ENCODE results near the gene NPBWR2.
"Not testable (repeated sequence)": the region's sequence is repeated elsewhere in the genome, so short reads cannot be mapped to it uniquely, and the experiment has no call there.

The NPBWR2 gene

GRCh38 chr20:64136004-64136710 lies 28.8 kb upstream of the NPBWR2 start:
- Histone ChIP-seq H3K36me3 (ENCODE audit: insufficient read depth, low read length) (no peaks in the 10 kb centered on the region), H3K9ac (ENCODE audit: low read depth, low read length) (no peak overlapping the region), H3K9me3 (ENCODE audit: control insufficient read depth, insufficient read depth, low read length) (no peaks in the 10 kb centered on the region), H3K4me1 (ENCODE audit: insufficient read depth, low read length) (no peaks in the 10 kb centered on the region)

- H3K9me3 ChIP-seq (ENCODE audit: control insufficient read depth, insufficient read depth, low read length); H3K9ac ChIP-seq (ENCODE audit: low read depth, low read length); H3K36me3 ChIP-seq (ENCODE audit: insufficient read depth, low read length); H3K4me1 ChIP-seq (ENCODE audit: insufficient read depth, low read length): not testable (repeated sequence)
Observed at GRCh38 chr20:64134744-64135143, 27.4 kb upstream of the NPBWR2 start.

- Histone ChIP-seq H3K36me3 (ENCODE audit: insufficient read depth, low read length) (no peaks in the 10 kb centered on the region), H3K9ac (ENCODE audit: low read depth, low read length) (no peak overlapping the region), H3K9me3 (ENCODE audit: control insufficient read depth, insufficient read depth, low read length) (no peaks in the 10 kb centered on the region), H3K4me1 (ENCODE audit: insufficient read depth, low read length) (no peaks in the 10 kb centered on the region)
Observed at GRCh38 chr20:64133951-64134407, 26.6 kb upstream of the NPBWR2 start.

- H3K9me3 ChIP-seq (ENCODE audit: control insufficient read depth, insufficient read depth, low read length) = no peaks in the 10 kb centered on the region
- H3K9ac ChIP-seq (ENCODE audit: low read depth, low read length) = no peak overlapping the region
- H3K4me1 ChIP-seq (ENCODE audit: insufficient read depth, low read length) = no peaks in the 10 kb centered on the region
- no peaks in the 10 kb centered on the region for H3K36me3 ChIP-seq (ENCODE audit: insufficient read depth, low read length)
Observed at GRCh38 chr20:64131406-64131805, 24.0 kb upstream of the NPBWR2 start.

GRCh38 chr20:64130876-64131275 lies 23.5 kb upstream of the NPBWR2 start:
- Histone ChIP-seq H3K4me1 (ENCODE audit: insufficient read depth, low read length) (no peaks in the 10 kb centered on the region), H3K9me3 (ENCODE audit: control insufficient read depth, insufficient read depth, low read length) (no peaks in the 10 kb centered on the region), H3K36me3 (ENCODE audit: insufficient read depth, low read length) (no peaks in the 10 kb centered on the region), H3K9ac (ENCODE audit: low read depth, low read length) (no peak overlapping the region)

GRCh38 chr20:64130271-64130670 lies 22.9 kb upstream of the NPBWR2 start:
- Histone ChIP-seq H3K4me1 (ENCODE audit: insufficient read depth, low read length) (no peaks in the 10 kb centered on the region), H3K9me3 (ENCODE audit: control insufficient read depth, insufficient read depth, low read length) (no peaks in the 10 kb centered on the region), H3K9ac (ENCODE audit: low read depth, low read length) (no peak overlapping the region), H3K36me3 (ENCODE audit: insufficient read depth, low read length) (no peaks in the 10 kb centered on the region)

- no peaks in the 10 kb centered on the region for H3K4me1 ChIP-seq (ENCODE audit: insufficient read depth, low read length)
- H3K9ac ChIP-seq (ENCODE audit: low read depth, low read length) = no peak overlapping the region
- no peaks in the 10 kb centered on the region for H3K9me3 ChIP-seq (ENCODE audit: control insufficient read depth, insufficient read depth, low read length)
- no peaks in the 10 kb centered on the region for H3K36me3 ChIP-seq (ENCODE audit: insufficient read depth, low read length)
Observed at GRCh38 chr20:64129146-64129782, 21.9 kb upstream of the NPBWR2 start.

GRCh38 chr20:64123517-64123916 lies 16.2 kb upstream of the NPBWR2 start:
- not testable (repeated sequence) for H3K36me3 ChIP-seq (ENCODE audit: insufficient read depth, low read length); H3K9me3 ChIP-seq (ENCODE audit: control insufficient read depth, insufficient read depth, low read length); H3K4me1 ChIP-seq (ENCODE audit: insufficient read depth, low read length); H3K9ac ChIP-seq (ENCODE audit: low read depth, low read length)

GRCh38 chr20:64122927-64123326 lies 15.6 kb upstream of the NPBWR2 start:
- H3K36me3 ChIP-seq (ENCODE audit: insufficient read depth, low read length); H3K9me3 ChIP-seq (ENCODE audit: control insufficient read depth, insufficient read depth, low read length); H3K9ac ChIP-seq (ENCODE audit: low read depth, low read length); H3K4me1 ChIP-seq (ENCODE audit: insufficient read depth, low read length): not testable (repeated sequence)

- Histone ChIP-seq H3K4me1 (ENCODE audit: insufficient read depth, low read length) (peaks cover 5% of the 10 kb centered on the region; the same call in 1 of the 2 replicates), H3K9ac (ENCODE audit: low read depth, low read length) (no peak overlapping the region), H3K9me3 (ENCODE audit: control insufficient read depth, insufficient read depth, low read length) (no peaks in the 10 kb centered on the region), H3K36me3 (ENCODE audit: insufficient read depth, low read length) (no peaks in the 10 kb centered on the region)
Observed at GRCh38 chr20:64121586-64121985, 14.2 kb upstream of the NPBWR2 start.

- H3K9ac ChIP-seq (ENCODE audit: low read depth, low read length) = no peak overlapping the region
- H3K4me1 ChIP-seq (ENCODE audit: insufficient read depth, low read length) = peaks cover 5% of the 10 kb centered on the region; the same call in 1 of the 2 replicates
- H3K9me3 ChIP-seq (ENCODE audit: control insufficient read depth, insufficient read depth, low read length) = no peaks in the 10 kb centered on the region
- H3K36me3 ChIP-seq (ENCODE audit: insufficient read depth, low read length) = no peaks in the 10 kb centered on the region
Observed at GRCh38 chr20:64119681-64120341, 12.4 kb upstream of the NPBWR2 start.

- H3K36me3 ChIP-seq (ENCODE audit: insufficient read depth, low read length) = no peaks in the 10 kb centered on the region
- no peak overlapping the region for H3K9ac ChIP-seq (ENCODE audit: low read depth, low read length)
- H3K4me1 ChIP-seq (ENCODE audit: insufficient read depth, low read length) = peaks cover 5% of the 10 kb centered on the region; the same call in 1 of the 2 replicates
- no peaks in the 10 kb centered on the region for H3K9me3 ChIP-seq (ENCODE audit: control insufficient read depth, insufficient read depth, low read length)
Observed at GRCh38 chr20:64119301-64119680, 11.9 kb upstream of the NPBWR2 start.

GRCh38 chr20:64117432-64117777 lies 10.0 kb upstream of the NPBWR2 start:
- not testable (repeated sequence) for H3K36me3 ChIP-seq (ENCODE audit: insufficient read depth, low read length); H3K9ac ChIP-seq (ENCODE audit: low read depth, low read length); H3K9me3 ChIP-seq (ENCODE audit: control insufficient read depth, insufficient read depth, low read length); H3K4me1 ChIP-seq (ENCODE audit: insufficient read depth, low read length)

GRCh38 chr20:64116541-64117431 lies 9.4 kb upstream of the NPBWR2 start:
- H3K36me3 ChIP-seq (ENCODE audit: insufficient read depth, low read length) = no peaks in the 10 kb centered on the region
- H3K9ac ChIP-seq (ENCODE audit: low read depth, low read length) = no peak overlapping the region
- peaks cover 5% of the 10 kb centered on the region; the same call in 1 of the 2 replicates for H3K4me1 ChIP-seq (ENCODE audit: insufficient read depth, low read length)
- no peaks in the 10 kb centered on the region for H3K9me3 ChIP-seq (ENCODE audit: control insufficient read depth, insufficient read depth, low read length)

Data from ES-I3 (cell line).